Psoas muscle (tissue), 8 donors: ENCODE data around the gene TMEM132C. TPM values are rescaled to one million over a fixed set of nuclear protein-coding genes. Genes with fewer than 3 reads are reported as not detected.

Experiments
- ATAC-seq, 4 donors: fragments of 200-7000 bp; cut with Tn5 transposase; one replicate each; pipeline ENCODE4 v1.9.1; 2020; ENCODE audit warnings: moderate library complexity in 3 of 4, mild to moderate bottlenecking in 2 of 4
- DNase-seq, 2 donors: peaks; one replicate each; pipeline ENCODE4 v3.0.0-alpha.2; 2020
- H3K27ac ChIP-seq: fragments of 200-600 bp; one replicate; pipeline ENCODE4 v1.8.0; 2022
- H3K27me3 ChIP-seq, 3 donors: fragments of 200-600 bp in 1 of 3; one replicate each; pipeline versions ENCODE4 v1.6.1 to v1.8.0; 2013 to 2022; ENCODE audit warnings: low read length in 2 of 3, mild to moderate bottlenecking in 2 of 3, moderate library complexity in 1 of 3; ENCODE audit not compliant: insufficient read depth in 3 of 3
- H3K36me3 ChIP-seq, 2 donors: fragments of 200-600 bp in 1 of 2; one replicate each; pipeline versions ENCODE4 v1.6.1 to v1.8.0; 2013 to 2022; ENCODE audit warnings: low read depth in 1 of 2, mild to moderate bottlenecking in 1 of 2, moderate library complexity in 1 of 2; ENCODE audit not compliant: insufficient read depth in 1 of 2
- H3K4me1 ChIP-seq: fragments of 200-600 bp; one replicate; pipeline ENCODE4 v1.8.0; 2022
- H3K4me3 ChIP-seq: fragments of 200-600 bp; one replicate; pipeline ENCODE4 v1.8.0; 2022; ENCODE audit warnings: mild to moderate bottlenecking
- H3K9me3 ChIP-seq: fragments of 200-600 bp; one replicate; pipeline ENCODE4 v1.8.0; 2022
- WGBS, 3 donors: extraction: QIAGEN DNeasy Blood & Tissue Kit; methylation state at CpG; one replicate each; pipeline versions ENCODE4 v1.1.6 to v1.1.7; 2013; 5-methylcytosine and 5-hydroxymethylcytosine counted together
- intact Hi-C, 2 donors: fragments of 100-400 bp; cut with DNase I; formaldehyde crosslinking; loops; one replicate each; pipeline versions ENCODE4 v1.11.0 to v1.14.2; 2022
- polyA plus RNA-seq, 3 donors: library from polyadenylated mRNA; stranded (reverse); fragments of 200-250 nt; gene quantifications; one replicate each; pipeline ENCODE4 v1.2.3, GENCODE V29; 2013
- total RNA-seq, 4 donors: library from RNA; stranded (reverse); fragmentation: NEBNext Ultra II Directional in 2 of 4; extraction: Animal tissue kit (Norgen Biotek cat#: 25700) in 2 of 4; gene quantifications; one replicate each; pipeline versions ENCODE4 v1.2.1 to v1.2.4, GENCODE V29; 2021 to 2023
- TF ChIP-seq, protein P1 (sequence below): fragments of 200-600 bp; IDR thresholded peaks from one replicate; pipeline ENCODE4 v1.8.0; 2022; ENCODE audit warnings: antibody characterized with exemption
- donor health status: healthy with polysubstance abuse.
- donor health status: DM: no; HTN: no; CAD: no; lungs with moderate emphysema.
- donor health status: Bipolar disorder and iron deficiency.
- donor health status: healthy.
- donor health status: DM: yes; HTN: yes; CAD: no.
- donor health status: DM: no; HTN: no; CAD: no.
- donor health status: DM: no; HTN: no; CAD: no.
- donor health status: DM: yes; HTN: yes; CAD: no.

TMEM132C gene
- total and polyA plus RNA-seq, 7 donors, result 0.16 to 0.77 (median 0.47) TPM

DNA sequence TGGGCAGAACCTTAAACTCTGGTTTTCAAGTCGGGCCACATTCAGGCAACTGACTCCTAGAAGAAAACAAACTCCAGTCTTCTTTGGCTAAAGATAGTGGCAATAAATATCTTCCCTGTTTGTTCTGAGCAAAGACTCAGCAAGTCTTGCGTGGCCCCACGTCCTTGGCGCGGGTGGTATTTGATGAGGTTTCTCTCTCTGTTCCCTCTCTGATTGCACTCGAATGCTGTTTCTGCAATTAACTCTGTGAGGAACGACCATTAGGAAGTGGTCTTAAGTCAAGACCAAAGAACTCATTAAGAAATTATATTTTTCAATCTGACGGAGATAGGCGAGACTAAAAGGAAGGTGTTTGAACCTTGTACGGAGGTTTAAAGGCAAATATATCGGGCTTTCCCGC, 177.6 kb downstream of the TMEM132C start:
- Histone ChIP-seq H3K27ac (no peak overlapping the region), H3K36me3 (no peaks in the 10 kb centered on the region), H3K9me3 (no peaks in the 10 kb centered on the region), H3K27me3 (no peaks in the 10 kb centered on the region), H3K4me1 (no peaks in the 10 kb centered on the region), H3K4me3 (no peak overlapping the region)
- WGBS, 3 donors, result 60 to 65% (median 63%) methylated on average over 12 of the region's 12 CpGs
- no peak for DNase-seq
- no peak for ATAC-seq
- TF ChIP-seq, protein P1, sequence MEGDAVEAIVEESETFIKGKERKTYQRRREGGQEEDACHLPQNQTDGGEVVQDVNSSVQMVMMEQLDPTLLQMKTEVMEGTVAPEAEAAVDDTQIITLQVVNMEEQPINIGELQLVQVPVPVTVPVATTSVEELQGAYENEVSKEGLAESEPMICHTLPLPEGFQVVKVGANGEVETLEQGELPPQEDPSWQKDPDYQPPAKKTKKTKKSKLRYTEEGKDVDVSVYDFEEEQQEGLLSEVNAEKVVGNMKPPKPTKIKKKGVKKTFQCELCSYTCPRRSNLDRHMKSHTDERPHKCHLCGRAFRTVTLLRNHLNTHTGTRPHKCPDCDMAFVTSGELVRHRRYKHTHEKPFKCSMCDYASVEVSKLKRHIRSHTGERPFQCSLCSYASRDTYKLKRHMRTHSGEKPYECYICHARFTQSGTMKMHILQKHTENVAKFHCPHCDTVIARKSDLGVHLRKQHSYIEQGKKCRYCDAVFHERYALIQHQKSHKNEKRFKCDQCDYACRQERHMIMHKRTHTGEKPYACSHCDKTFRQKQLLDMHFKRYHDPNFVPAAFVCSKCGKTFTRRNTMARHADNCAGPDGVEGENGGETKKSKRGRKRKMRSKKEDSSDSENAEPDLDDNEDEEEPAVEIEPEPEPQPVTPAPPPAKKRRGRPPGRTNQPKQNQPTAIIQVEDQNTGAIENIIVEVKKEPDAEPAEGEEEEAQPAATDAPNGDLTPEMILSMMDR, result no peak
- intact Hi-C loops, result no loop called here

DNA sequence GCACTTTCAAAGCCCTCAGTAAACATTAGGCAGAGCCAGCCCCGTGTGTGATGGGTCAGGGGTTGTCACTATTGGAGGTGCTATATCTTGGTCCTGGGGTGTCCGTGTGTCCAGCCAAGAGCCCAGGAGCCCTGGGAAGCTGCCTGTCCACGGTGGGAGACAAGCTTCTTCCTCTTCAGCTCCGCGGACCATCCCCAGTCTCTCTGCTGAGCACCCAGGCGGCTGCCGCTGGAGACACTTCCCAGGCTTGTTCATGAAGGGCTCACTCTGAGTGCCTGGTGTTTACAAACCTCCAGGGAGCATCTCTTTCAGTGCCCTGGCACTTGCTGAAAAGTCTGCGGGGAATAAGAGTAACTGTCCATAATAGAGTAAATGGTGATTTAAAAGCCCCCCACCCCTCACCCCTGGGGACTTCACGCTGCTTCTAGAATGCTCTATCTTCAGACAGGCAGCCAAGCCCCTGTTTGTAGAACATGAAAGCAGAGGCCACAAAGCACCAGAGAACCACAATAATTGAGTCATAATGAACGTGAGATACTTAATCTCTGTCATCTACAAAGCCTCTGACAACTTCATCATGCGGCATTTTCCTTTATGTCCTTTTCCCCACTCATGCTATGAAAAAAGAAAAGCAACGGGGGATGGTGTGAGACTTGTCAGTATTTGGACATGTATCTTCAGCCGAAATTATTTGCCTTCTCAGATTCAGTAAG, 178.6 kb downstream of the TMEM132C start:
- ATAC-seq (no peak), DNase-seq (no peak)
- no peaks in the 10 kb centered on the region for H3K9me3 ChIP-seq
- no peaks in the 10 kb centered on the region for H3K4me1 ChIP-seq
- WGBS, 3 donors, result 51 to 57% (median 56%) methylated on average over 13 of the region's 13 CpGs
- H3K27me3 ChIP-seq, result no peaks in the 10 kb centered on the region
- H3K4me3 ChIP-seq, result no peak overlapping the region
- intact Hi-C loops, result no loop called here
- H3K36me3 ChIP-seq, result no peaks in the 10 kb centered on the region
- TF ChIP-seq, protein P1, result no peak
- no peak overlapping the region for H3K27ac ChIP-seq

DNA sequence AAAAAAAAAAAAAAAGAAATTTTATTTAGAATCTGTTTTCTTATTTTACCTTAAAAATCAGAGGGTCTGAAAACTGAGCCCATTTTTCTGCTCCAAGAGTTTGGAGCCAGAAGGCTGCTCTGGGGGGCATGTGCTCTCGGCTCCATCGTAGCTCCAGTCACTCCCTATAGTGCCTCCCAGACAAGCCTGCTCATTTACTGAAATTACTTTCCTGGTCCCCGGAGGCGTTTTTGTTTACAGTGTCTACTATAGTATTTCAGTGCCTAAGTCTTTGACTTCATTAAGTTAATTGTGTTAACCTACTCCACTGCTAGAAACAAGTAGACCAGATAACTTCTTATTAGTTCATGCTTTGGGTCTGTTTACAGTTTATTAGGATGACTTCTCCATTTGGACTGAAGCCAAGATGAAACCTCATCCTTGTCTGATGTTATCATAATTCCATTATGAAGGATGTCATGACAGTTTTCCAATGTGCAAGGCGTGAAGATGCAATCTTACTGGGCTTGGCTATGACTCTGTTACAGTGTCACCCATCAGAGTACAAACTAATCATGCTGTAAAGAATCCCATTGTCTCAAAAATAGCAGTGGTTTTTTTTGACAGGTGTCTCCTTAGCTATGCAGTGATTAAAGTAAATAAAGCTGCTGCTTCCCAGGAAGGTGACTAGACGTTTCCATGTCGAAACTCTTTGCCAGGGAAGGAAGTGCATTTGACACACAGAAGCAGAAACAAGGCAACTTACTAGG, 182.3 kb downstream of the TMEM132C start:
- Histone ChIP-seq H3K36me3 (no peaks in the 10 kb centered on the region), H3K9me3 (no peaks in the 10 kb centered on the region), H3K27ac (no peak overlapping the region), H3K27me3 (peaks cover 0 to 2% (median 0%) of the 10 kb centered on the region in 3 donors), H3K4me1 (no peaks in the 10 kb centered on the region), H3K4me3 (no peak overlapping the region)
- ATAC-seq (no peak), DNase-seq (no peak)
- TF ChIP-seq, protein P1, result no peak
- WGBS, 3 donors, result 28 to 36% (median 35%) methylated on average over 7 of the region's 7 CpGs
- intact Hi-C loops, result no loop called here

DNA sequence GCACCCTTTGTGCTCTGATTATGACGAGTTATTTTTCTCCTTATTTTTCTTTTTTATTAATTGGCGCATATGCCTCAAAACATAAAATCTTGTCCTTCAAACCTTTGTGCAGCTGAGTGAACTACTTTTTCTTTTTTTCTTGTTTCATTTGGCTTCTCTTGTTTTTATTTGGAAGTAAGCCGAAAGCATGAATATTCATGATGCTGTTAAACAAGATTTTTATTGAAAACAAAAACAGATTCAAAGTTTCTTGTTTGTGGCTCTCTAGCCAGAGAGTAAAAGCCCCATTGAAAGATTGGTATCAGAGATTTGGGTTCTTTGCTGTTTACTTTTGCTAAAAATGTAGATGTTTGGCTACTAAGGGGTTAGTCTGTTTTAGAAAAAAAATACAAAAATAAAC, 183.8 kb downstream of the TMEM132C start:
- ATAC-seq, result no peak
- no peak overlapping the region for H3K4me3 ChIP-seq
- WGBS, 3 donors, result 84 to 89% (median 89%) methylated on average over 3 of the region's 3 CpGs
- H3K27ac ChIP-seq, result no peak overlapping the region
- no peaks in the 10 kb centered on the region for H3K4me1 ChIP-seq
- intact Hi-C loops, result no loop called here
- no peaks in the 10 kb centered on the region for H3K36me3 ChIP-seq
- TF ChIP-seq, protein P1, result no peak
- DNase-seq, result no peak
- H3K9me3 ChIP-seq, result no peaks in the 10 kb centered on the region
- peaks cover 0 to 2% (median 0%) of the 10 kb centered on the region in 3 donors for H3K27me3 ChIP-seq
